Lung (tissue), 12 donors: ENCODE results near the gene SDK2. TPM values are rescaled to one million over a fixed set of nuclear protein-coding genes. Genes with fewer than 3 reads are reported as not detected.
A peak's percentile ranks its signal among the peaks of the same experiment; 100 is the strongest.

Experiments used
- ATAC-seq: fragments of 200-7000 bp; cut with Tn5 transposase; one replicate; pipeline ENCODE4 v1.9.1; 2020; ENCODE audit warnings: moderate number of reproducible peaks; ENCODE audit not compliant: insufficient read depth, low FRiP score
- DNase-seq, 3 donors: peaks; one replicate each; pipeline ENCODE4 v3.0.0-alpha.2; 2013 to 2017
- H3K27ac ChIP-seq, 2 donors: one replicate each; pipeline ENCODE4 v1.5.1; 2013; ENCODE audit warnings: mild to moderate bottlenecking in 2 of 2, moderate library complexity in 2 of 2, control low read depth in 1 of 2, inconsistent platforms in 1 of 2, low read depth in 1 of 2, low read length in 1 of 2
- H3K27me3 ChIP-seq, 3 donors: one replicate each; pipeline ENCODE4 v1.5.1; 2013; ENCODE audit warnings: low read length in 2 of 3; ENCODE audit not compliant: control insufficient read depth in 3 of 3, insufficient read depth in 3 of 3
- H3K36me3 ChIP-seq, 4 donors: one replicate each; pipeline ENCODE4 v1.5.1; 2013; ENCODE audit warnings: low read length in 4 of 4, mild to moderate bottlenecking in 1 of 4, moderate library complexity in 1 of 4; ENCODE audit not compliant: control insufficient read depth in 4 of 4, insufficient read depth in 4 of 4
- H3K4me1 ChIP-seq, 5 donors: one replicate each; pipeline ENCODE4 v1.5.1; 2013; ENCODE audit warnings: low read length in 5 of 5, mild to moderate bottlenecking in 2 of 5, moderate library complexity in 1 of 5; ENCODE audit not compliant: control insufficient read depth in 5 of 5, insufficient read depth in 5 of 5
- H3K4me3 ChIP-seq: one replicate; pipeline ENCODE4 v1.5.1; 2013; ENCODE audit warnings: mild to moderate bottlenecking, control low read depth, moderate library complexity
- H3K9ac ChIP-seq, 2 donors: one replicate each; pipeline ENCODE4 v1.5.1; 2013; ENCODE audit warnings: low read length in 2 of 2, control low read depth in 1 of 2; ENCODE audit not compliant: insufficient read depth in 1 of 2
- H3K9me3 ChIP-seq, 4 donors: one replicate each; pipeline ENCODE4 v1.5.1; 2013; ENCODE audit warnings: low read length in 3 of 4, mild to moderate bottlenecking in 1 of 4, moderate library complexity in 1 of 4; ENCODE audit not compliant: control insufficient read depth in 4 of 4, insufficient read depth in 3 of 4
- whole genome bisulfite sequencing, 2 donors: extraction: QIAGEN DNeasy Blood & Tissue Kit; methylation state at CpG; one replicate each; pipeline ENCODE4 v1.1.7; 2013; 5-methylcytosine and 5-hydroxymethylcytosine counted together
- polyA plus RNA-seq, 2 donors: library from polyadenylated mRNA; stranded (reverse); fragments of 200-250 nt; gene quantifications; one replicate each; pipeline ENCODE4 v1.2.1, GENCODE V29; 2013
- total RNA-seq, 2 donors: library from RNA; depleted of rRNA in 1 of 2; stranded (reverse); fragments of >200 nt in 1 of 2; gene quantifications; one replicate each; pipeline ENCODE4 v1.2.1, GENCODE V29; 2014 to 2021
- TF ChIP-seq, protein P1 (sequence below): IDR thresholded peaks from 2 replicates; pipeline ENCODE4 v1.5.1; 2012; ENCODE audit warnings: mild to moderate bottlenecking; ENCODE audit errors: control extremely low read depth, extremely low read depth
- donor health status: control.
- donor health status: control.
- donor health status: Bipolar disorder and iron deficiency.
- donor health status: healthy.
- donor health status: DM: yes; HTN: yes; CAD: no.

SDK2 gene
- total and polyA plus RNA-seq, 4 donors, result 0.91 to 41.7 (median 4.3) TPM

- H3K9ac ChIP-seq, result no peak overlapping the region
- H3K27me3 ChIP-seq, result no peaks in the 10 kb centered on the region
- WGBS, 2 donors, result 39 to 40% methylated on average over 4 of the region's 4 CpGs
- ATAC-seq, result no peak
- peak; percentile 80 to 94 (median 91) for DNase-seq
- H3K36me3 ChIP-seq, result no peaks in the 10 kb centered on the region
- H3K4me3 ChIP-seq, result no peak overlapping the region
- peaks cover 0 to 31% (median 12%) of the 10 kb centered on the region in 5 donors for H3K4me1 ChIP-seq
- no peak overlapping the region for H3K27ac ChIP-seq
- TF ChIP-seq, protein P1, sequence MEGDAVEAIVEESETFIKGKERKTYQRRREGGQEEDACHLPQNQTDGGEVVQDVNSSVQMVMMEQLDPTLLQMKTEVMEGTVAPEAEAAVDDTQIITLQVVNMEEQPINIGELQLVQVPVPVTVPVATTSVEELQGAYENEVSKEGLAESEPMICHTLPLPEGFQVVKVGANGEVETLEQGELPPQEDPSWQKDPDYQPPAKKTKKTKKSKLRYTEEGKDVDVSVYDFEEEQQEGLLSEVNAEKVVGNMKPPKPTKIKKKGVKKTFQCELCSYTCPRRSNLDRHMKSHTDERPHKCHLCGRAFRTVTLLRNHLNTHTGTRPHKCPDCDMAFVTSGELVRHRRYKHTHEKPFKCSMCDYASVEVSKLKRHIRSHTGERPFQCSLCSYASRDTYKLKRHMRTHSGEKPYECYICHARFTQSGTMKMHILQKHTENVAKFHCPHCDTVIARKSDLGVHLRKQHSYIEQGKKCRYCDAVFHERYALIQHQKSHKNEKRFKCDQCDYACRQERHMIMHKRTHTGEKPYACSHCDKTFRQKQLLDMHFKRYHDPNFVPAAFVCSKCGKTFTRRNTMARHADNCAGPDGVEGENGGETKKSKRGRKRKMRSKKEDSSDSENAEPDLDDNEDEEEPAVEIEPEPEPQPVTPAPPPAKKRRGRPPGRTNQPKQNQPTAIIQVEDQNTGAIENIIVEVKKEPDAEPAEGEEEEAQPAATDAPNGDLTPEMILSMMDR, result no peak
- H3K9me3 ChIP-seq, result no peaks in the 10 kb centered on the region
These were observed 318.8 kb downstream of the SDK2 start for GRCh38 chr17:73325527-73325842.

- H3K4me3 ChIP-seq, result no peak overlapping the region
- TF ChIP-seq, protein P1, result no peak
- ATAC-seq, result no peak
These were observed 319.3 kb downstream of the SDK2 start for GRCh38 chr17:73324711-73325526.

DNA sequence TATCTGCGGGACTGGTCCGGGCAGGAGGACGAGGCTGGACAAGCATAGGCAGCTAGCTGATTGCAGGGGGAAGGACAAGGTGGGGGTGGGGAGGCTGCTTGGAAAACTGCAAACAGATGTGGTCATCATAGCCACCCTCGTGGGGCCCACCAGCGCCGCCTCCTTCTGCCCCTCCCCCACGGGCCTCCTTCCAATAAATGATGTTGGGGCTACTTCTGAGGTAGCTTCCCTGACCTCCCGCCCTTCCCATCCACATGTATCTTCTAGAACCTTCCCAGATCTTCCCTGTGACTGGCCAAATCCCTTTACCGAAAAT, 320.1 kb downstream of the SDK2 start:
- TF ChIP-seq, protein P1, result no peak
- 65 to 71% methylated on average over 8 to 9 of the region's 9 CpGs for WGBS, 2 donors
- H3K4me1 ChIP-seq, result peaks cover 0 to 31% (median 12%) of the 10 kb centered on the region in 5 donors
- H3K9ac ChIP-seq, result no peak overlapping the region
- H3K4me3 ChIP-seq, result no peak overlapping the region
- ATAC-seq, result no peak
- no peaks in the 10 kb centered on the region for H3K9me3 ChIP-seq
- H3K27me3 ChIP-seq, result no peaks in the 10 kb centered on the region
- H3K27ac ChIP-seq, result no peak overlapping the region
- peak; percentile 83 to 89 (median 86) for DNase-seq
- H3K36me3 ChIP-seq, result no peaks in the 10 kb centered on the region

More at GRCh38 chr17:73324711-73325526, 319.3 kb downstream of the SDK2 start:
- no peak overlapping the region for H3K9ac ChIP-seq
- H3K27me3 ChIP-seq, result no peaks in the 10 kb centered on the region
- peak overlapping the region in 1 of 2 donors; percentile 11 for H3K27ac ChIP-seq
- no peaks in the 10 kb centered on the region for H3K9me3 ChIP-seq
- no peaks in the 10 kb centered on the region for H3K36me3 ChIP-seq
- peaks cover 0 to 31% (median 12%) of the 10 kb centered on the region in 5 donors for H3K4me1 ChIP-seq
- DNase-seq, result no peak
- WGBS, 2 donors, result 72 to 74% methylated on average over 17 of the region's 17 CpGs
